HG03196 (cell line): ENCODE results near the gene SERPINA5.
"Not testable (repeated sequence)": the region's sequence is repeated elsewhere in the genome, so short reads cannot be mapped to it uniquely, and the experiment has no call there.

Experiments used
- ATAC-seq: cut with Tn5 transposase; IDR thresholded peaks from one replicate; pipeline ENCODE4 v1.9.1; 2021; ENCODE audit not compliant: unreplicated experiment

SERPINA5 gene

DNA sequence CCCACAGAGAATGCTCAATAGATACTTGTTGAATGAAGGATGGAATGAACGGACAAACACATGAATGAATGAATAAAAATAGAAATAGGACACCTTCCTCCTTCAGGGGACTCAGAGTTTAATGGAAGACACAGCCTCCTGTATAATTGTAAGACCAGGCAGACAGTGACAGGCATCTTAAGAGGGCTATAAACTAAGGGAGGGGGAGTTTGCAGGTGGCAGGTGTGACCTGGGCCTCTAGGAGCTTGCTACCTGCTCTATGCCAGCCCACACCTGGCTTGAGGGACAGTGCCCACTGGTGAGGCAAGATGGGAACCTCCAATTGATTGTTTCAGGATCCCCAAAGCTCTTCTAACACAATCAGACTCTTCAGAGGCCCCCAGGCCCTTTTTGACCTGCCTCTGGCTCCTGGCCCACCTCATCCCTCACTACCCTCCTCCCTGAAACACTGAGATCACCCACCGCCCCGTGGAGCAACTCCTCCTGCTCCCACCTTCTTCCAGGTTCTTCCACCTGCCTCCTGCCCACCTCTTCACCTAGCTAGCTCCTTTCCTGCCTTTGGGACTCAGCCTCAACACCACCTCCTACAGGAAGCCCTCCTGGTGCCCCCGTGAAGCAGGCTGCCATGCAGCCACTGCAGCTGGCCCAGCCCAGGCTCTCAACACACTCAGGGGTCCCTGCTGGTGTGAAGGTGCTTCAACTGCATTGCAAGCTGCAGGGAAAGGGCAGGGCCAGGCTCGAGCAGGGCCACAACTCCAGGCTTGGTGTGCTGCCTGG is 40.3 kb downstream of the SERPINA5 start:
- no peak for ATAC-seq

DNA sequence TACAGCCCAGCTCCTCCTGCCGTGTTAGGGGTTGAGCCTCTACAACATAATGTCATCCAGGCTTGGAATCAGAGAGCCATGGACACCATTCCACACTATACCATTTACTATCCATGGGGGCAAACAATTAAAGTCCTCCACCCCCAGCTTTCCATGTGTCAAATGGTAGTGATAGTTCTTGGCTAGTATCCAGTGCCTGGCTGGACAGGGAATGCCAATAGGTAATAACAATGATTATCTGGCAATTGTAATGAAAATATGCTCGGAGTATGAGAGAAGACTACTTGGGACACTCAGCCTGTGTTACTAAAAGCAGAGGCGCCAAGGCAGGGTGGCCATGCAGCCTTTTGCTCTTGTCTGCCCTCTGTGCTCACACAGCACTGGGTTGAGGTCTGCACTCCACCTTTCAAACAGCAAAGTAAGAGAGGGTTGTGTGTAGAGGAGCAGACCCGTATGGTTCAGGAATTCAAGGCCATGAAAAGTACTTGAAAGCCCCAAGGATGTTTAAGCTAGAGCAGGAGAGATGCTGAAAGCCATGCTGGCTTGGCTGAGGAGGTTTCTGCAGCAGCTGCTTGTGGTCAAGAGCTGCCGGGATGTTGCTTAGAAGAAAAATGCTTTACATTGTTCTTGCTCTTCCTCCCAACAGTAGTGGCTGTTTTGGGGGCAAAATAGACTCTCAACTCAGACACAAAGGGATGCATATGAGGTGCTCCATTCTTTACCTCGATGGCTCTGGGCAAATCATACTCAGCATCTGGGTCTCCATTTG is 41.6 kb downstream of the SERPINA5 start:
- ATAC-seq, result no peak

DNA sequence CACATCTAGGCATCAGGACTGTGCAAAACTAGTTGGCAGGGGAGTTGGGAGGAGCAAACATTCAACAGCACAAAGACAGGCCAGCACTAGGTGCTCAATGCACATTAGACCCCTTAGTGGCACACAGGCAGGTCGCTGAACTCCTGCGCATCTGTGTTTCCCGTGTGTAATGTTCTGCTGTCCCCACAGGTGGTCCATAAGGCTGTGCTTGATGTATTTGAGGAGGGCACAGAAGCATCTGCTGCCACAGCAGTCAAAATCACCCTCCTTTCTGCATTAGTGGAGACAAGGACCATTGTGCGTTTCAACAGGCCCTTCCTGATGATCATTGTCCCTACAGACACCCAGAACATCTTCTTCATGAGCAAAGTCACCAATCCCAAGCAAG is 42.2 kb downstream of the SERPINA5 start:
- no peak for ATAC-seq

DNA sequence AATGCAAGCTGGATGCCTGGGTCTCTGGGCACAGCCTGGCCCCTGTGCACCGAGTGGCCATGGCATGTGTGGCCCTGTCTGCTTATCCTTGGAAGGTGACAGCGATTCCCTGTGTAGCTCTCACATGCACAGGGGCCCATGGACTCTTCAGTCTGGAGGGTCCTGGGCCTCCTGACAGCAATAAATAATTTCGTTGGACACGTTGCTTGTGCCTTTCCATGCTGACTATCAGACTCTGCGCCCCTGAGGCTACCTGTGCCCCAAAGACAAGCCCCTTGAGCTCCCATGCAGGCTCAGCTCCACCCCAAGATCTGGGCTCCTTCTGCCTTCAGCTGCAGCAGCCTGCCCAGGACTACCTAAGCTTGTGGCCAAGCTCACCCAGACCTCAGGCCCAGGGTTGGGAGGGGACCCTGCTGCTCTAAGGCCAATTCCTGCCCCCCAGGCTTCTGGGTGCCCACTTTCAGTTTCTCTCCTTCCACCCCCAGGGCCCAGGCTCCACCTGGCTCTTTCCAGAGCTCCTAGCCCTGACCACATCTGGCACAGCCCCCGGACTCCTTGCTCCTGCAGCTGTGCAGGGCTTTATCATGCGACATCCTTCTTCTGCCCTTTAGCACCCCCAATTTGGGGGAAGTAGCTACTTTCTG is 42.8 kb downstream of the SERPINA5 start:
- ATAC-seq, result no peak

DNA sequence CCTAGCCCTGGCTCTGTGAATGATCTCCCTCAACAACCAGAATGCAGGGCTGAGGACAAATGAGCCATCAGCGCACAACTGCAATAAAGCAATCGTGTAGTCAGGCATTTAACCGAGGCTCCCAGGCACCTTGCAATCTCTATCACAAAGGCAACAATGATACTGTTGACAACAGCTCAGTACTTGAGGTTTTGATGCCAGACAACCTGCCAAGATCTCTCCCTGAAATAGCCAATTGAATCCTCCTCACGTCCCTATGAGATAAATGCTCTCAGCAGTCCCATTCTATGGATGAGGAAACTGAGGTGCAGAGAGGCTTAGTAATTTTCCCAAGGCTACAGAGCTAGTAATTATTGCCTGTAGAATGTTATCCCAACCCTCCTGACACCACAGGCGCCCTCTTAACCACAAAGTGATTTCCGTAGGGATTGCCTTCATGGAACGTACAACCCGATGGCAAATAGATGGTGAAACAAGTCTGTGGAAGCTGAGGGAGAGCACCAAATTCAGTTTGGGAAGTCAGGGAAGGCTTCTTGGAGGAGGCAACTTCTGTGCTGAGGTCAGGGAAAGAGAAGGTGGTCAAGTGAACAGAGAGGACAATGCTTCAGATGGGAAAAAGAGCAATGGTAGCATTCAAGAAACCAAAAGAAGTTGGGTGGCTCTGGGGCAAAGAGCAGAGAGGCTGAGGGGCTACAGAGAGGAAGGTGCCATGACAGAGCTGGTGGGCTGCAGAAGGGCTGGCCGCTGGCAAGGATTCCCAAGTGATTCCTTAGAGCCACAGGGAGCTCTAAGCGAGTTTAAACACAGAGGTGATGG is 43.5 kb downstream of the SERPINA5 start:
- ATAC-seq, result no peak

DNA sequence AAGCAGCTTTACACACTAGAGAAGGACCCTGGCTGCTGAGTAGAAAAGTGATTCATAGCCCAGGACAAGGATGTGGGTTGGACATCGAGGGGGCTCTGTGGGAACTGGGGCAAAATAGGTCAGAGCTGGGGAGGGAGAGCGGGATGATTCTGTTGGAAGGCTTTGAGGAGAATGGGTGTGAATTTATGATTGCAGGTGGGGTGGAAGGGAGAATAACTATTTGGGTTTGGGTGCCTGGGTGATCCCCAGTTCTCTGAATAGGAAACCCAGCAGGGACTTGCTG is 44.1 kb downstream of the SERPINA5 start:
- ATAC-seq, result no peak

DNA sequence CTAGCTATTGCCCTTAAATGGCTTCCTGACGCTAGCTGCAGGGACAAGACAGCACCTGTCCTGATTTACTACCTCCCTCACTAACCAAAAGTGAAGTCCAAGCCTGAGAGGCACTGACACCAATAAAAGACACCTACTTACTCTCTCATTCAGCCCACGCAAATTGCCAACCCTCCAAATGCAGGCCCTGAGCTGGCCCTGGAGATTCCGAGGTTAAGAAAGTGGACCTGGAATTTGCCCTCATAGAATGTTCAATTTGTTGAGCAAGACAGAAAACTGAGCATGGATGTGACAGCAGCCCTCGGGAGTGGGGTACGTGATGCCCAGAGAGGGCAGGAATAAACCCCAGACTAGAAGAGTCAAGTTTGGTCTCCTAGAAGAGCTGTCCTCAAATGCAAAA is 47.4 kb downstream of the SERPINA5 start:
- ATAC-seq, result no peak

DNA sequence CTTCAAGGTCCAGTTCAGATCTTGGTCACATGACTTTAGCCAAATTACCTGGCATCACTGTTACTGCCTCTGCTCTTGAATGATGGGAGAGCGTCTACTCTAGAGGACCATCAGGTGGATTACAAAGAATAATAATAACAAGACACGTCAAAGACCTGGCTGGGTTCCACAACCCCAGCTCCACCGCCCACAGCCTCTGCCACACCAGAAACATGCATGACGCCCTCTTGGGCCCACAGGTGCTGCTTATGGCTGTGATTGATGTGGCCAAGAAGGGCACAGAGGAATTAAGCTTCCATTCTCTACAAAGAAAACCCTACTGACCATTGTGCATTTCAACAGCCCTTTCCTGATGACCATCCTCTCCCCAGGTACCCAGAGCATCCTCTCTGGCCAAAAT is 49.2 kb downstream of the SERPINA5 start:
- no peak for ATAC-seq

DNA sequence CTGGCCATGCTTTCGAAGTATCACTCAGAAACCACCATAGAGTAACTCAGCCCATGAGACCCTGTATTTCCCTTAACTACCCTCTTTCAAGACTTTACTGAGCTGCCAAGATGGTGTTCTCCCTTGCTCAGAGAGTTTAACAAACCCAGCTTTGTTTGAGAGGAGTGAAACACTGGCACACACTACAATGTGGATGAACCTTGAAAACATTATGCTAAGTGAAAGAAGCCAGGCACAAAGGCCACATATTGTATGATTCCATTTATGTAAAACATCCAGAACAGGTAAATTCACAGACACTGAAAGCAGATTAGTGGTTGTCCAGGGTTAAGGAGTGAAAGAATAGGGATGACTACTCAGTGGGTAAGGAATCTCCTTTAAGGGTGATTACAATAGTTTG is 49.8 kb downstream of the SERPINA5 start:
- ATAC-seq, result no peak

DNA sequence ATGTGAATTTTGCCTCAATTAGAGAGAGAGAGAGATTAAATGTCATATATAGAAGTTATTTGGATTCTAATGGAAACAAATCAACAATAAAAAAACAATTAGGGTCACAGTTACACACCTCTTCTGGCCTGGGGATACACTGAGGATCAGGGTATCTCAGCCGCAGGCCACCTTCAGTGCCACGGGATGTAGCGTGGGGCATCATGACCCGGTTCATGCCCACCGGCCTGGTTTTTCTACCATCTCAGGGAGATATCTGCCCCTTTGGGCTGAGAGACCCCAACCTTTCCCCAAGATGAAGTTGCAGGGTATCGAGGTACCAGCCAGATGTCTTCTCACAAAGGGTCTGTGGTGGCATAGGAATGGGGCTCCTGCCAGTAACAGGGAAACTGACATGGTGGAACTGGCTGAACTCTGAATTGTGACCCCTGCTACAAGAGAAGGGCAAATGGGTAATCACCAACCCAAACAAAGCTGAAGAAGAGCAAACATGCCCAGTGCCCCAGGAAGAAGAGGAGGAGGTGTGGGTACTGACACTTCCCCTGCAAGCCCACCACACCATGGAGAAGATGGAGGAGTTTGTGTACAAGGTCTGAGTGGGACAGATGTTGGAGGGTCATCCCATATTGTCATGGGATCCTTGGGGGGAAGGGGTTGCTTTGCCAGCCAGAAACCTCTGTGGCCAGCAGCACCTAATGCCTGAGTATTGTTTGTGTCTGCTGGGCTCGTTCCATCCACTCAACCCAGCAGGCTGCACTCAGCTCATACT is 50.5 kb downstream of the SERPINA5 start:
- no peak for ATAC-seq

DNA sequence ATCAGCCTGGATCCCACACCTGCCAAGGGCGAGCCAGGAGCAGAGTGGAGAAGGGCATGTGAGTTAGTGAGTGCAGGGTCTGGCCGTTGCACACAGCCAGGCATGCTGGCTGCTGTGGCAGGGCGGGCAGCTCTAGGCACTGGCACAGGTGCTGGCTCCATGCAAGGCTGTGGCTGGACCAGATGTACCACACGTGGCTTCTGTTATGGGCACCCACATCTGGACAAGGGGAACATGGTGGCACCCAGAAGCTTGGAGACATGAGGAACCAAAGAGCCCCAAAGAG is 51.0 kb downstream of the SERPINA5 start:
- no peak for ATAC-seq

DNA sequence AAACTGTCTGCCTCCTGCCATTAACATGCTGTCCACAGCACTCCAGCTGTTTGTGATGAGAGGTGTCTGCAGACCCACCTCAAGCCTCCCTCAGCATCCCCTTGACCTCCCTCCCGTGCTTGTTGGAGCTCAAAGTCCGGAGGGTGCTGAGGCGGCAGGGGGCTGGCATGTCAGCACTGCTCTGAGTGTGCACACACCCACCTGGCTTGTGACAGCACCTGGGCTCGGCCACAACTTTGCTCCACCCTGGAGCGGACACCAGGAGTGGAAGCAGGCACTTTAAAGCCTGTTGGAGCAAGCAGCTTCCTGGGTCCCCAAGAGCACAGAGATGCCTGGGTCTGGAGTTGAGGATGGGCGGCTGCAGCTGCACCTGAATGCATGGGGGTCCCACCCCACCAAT is 51.9 kb downstream of the SERPINA5 start:
- no peak for ATAC-seq

DNA sequence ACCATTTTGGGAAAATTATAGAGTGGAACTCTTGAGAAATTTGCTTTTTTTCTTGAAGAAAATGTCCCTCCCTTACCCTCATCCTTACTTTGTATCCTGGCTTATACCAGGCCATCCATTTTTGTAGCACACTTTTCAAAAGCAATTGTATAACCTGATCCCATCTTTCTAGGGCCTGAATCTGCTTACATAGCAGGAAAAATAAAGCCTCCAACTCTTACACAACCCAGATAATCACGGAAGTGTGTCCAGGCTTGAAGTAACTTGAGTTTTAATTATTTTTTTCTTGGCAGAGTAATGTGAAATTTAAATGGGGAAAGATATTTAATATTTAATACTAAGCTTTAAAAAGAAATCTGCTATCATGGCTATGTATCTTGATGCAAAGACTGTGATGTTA is 53.9 kb downstream of the SERPINA5 start:
- no peak for ATAC-seq

DNA sequence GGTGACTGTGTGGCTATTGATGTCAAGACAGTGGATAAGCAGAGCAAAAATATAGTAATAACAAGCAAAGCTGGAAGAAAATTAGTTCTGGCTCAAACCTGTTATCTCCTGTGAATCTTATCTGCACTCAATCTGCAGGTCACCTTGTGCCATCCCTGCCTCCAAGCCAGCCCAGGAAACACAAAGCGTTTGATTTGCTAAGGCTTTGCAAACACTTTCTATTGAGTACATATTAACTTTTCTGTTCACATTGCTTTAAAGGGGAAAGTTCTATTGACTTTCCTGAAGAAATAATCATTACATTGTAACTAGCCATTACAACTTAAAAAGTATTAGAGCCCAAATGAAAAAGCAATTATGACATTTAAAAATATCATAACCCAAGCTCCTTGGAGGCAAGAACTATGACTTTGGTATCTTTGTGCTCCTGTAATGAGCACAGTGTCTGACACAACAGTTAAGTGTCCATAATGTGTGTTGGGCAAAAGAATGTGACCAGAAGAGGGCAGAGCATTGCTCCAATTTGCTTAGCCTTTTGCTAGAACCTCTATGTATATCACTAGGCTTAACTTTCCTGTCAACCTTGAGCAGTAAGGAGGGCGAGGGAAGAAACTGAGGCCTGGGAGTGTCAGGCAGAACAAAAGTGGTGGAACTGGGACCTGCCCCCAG is 55.7 kb downstream of the SERPINA5 start:
- no peak for ATAC-seq

DNA sequence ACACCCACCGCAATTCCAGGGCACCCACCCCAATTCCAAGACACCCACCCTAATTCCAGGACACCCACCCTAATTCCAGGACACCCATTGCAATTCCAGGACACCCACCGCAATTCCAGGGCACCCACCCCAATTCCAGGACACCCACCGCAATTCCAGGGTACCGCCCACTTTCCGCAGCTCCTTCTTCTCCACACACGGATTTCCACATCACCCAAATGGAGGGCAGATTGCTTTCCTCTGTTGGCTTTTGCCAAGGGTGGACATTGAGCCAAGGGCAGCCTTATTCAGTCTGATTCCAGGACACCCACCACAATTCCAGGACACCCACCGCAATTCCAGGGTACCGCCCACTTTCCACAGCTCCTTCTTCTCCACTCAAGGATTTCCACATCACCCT is 56.6 kb downstream of the SERPINA5 start:
- not testable (repeated sequence) for ATAC-seq

DNA sequence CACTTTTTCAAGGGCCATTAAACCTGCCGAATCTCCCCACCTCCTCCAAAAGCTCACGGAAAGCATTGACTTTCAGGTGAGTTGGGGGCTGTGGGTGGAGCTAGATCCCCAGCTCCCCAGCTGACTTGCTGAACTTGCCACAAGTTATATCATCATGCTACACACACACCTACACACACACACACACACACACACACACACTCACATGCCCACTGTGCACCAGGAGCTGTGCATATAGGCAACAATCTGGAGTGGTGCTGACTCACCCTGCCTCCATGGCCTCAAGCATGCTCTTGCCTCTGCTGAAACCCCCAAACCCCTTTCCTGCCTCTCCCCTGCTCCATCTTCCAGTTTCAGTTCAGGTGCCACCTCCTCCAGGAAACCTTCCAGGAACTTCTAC is 57.1 kb downstream of the SERPINA5 start:
- ATAC-seq, result no peak

DNA sequence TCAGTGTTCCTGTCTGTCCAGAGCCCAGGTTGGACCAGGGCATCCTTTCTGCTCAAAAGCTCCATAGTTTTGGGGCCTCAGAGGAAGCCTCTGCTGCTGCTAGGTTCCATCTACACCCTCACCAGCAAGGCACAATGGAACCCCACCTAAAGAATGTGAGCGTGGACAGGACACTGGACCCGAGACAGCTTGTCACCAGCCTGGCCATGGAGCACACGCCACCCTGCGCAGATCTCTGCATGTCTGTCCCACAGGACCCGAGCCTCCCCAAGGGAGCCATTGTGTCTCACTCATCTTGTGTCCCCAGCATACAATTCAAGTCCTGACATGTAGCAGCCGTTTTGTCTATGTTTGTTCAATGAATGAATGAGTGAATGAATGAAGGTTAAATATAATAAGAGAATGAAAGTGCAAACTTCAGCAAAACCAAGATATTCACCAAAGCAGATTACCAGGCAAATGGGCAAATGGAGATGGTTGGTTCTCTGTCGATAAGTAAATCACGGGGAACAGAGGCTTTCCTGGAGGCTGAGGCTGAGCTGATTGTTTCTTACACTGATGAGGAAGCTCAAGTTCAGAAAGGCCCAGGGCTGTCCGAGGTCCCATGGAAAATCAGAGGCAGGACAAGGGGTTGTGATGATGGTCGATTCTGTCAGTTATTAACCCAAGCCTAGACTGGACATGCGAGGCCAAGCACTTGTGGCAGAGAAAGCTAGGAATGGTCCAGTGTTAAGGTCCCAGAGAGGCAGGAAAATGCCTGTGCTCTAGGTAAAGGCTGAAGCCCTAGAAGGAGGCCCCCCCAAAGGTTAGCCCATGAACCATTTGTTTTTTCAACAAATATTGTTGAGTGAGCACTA is 58.0 kb downstream of the SERPINA5 start:
- ATAC-seq, result no peak

DNA sequence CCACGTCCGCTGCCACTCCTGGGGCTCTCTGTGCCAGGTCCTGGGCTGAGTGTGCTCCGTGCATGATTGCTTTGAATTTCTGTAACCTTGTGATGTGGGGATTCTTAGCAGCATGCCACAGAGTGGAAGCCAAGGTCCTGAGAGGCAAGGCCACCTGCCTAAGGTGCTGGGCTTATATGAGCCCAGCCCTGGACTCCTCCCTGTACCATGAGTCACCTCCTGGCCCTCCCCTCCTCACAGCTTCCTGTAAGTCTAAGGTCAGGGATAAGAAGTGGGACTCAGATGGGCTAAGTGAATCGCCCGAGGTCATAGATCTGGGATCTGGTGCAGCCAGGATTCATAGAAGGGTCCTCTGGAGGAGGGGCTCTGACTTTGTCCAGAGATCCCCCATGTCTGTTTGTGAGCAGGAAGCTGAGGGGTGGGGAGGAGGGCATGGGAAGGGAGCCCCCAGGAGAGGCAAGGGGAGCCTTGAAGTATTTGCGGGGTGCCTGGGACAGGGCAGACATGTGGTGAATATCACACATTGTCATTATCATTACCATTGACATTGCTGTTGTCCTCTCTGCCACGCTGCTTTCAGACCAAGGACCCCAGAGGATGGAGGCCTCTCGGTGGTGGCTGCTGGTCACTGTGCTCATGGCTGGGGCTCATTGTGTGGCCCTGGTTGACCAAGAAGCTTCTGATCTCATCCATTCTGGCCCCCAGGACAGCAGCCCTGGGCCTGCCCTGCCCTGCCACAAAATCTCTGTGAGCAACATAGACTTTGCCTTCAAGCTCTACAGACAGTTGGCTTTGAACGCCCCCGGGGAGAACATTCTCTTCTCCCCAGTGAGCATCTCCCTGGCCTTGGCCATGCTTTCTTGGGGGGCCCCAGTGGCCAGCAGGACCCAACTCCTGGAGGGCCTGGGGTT is 59.8 kb downstream of the SERPINA5 start:
- ATAC-seq, result no peak

DNA sequence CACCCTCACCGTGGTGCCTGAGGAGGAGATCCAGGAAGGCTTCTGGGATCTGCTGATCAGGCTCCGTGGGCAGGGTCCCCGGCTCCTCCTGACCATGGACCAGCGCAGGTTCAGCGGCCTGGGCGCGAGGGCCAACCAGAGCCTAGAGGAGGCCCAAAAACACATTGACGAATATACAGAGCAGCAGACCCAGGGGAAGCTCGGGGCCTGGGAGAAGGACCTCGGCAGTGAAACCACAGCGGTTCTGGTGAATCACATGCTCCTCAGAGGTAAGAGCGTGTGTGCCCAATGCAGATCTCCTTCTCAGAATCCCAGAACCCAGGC is 60.4 kb downstream of the SERPINA5 start:
- ATAC-seq, result no peak
